H1 (cell line): ENCODE results near the gene SLC25A53. TPM values are rescaled to one million over a fixed set of nuclear protein-coding genes. Genes with fewer than 3 reads are reported as not detected.

Experiments
- CTCF ChIA-PET: fragments of 300-600 bp; sonication (Branson Sonifier 250); formaldehyde crosslinking; loops from one replicate; lab custom pipeline; 2021; ENCODE audit not compliant: partially characterized antibody; lab: Charles Lee
- POLR2A ChIA-PET: fragments of 300-600 bp; sonication (Branson Sonifier 250); formaldehyde crosslinking; loops from one replicate; lab custom pipeline; 2021; ENCODE audit warnings: inconsistent platforms; ENCODE audit not compliant: partially characterized antibody; lab: Charles Lee
- DNase-seq, 2 experiments: peaks; one replicate each; pipeline versions ENCODE4 v3.0.0 to v3.0.0-alpha.2; 2010 to 2022; ENCODE audit warnings: low spot score in 2 of 2, low read depth in 1 of 2, mixed read lengths in 1 of 2
- FAIRE-seq: peaks from 2 replicates; lab custom pipeline; 2011; peaks lifted over from hg19 to GRCh38; lab: Jason Lieb, UNC
- H2AFZ ChIP-seq: 2 replicates; pipeline ENCODE4 v1.8.1; 2012; ENCODE audit warnings: low read length, inconsistent platforms
- H2AK5ac ChIP-seq: 2 replicates; pipeline ENCODE4 v1.6.1; 2013; ENCODE audit warnings: low read depth, low read length
- H2BK120ac ChIP-seq: replicated peaks from 2 replicates; pipeline ENCODE3; 2013; ENCODE audit warnings: low read depth, low read length, inconsistent platforms
- H2BK12ac ChIP-seq: 2 replicates; pipeline ENCODE4 v1.6.1; 2013; ENCODE audit warnings: low read depth, low read length
- H2BK15ac ChIP-seq: 2 replicates; pipeline ENCODE4 v1.6.1; 2013; ENCODE audit warnings: low read length
- H2BK20ac ChIP-seq: 2 replicates; pipeline ENCODE4 v1.6.1; 2013; ENCODE audit warnings: low read length
- H2BK5ac ChIP-seq: 2 replicates; pipeline ENCODE4 v1.6.1; 2013; ENCODE audit warnings: low read depth, low read length
- H3K14ac ChIP-seq: 2 replicates; pipeline ENCODE4 v1.6.1; 2013; ENCODE audit warnings: inconsistent platforms; ENCODE audit not compliant: insufficient read length
- H3K18ac ChIP-seq: 2 replicates; pipeline ENCODE4 v1.6.1; 2013; ENCODE audit warnings: low read length; ENCODE audit errors: extremely low read depth
- H3K23ac ChIP-seq: 2 replicates; pipeline ENCODE4 v1.6.1; 2013; ENCODE audit warnings: inconsistent platforms; ENCODE audit not compliant: insufficient read length
- H3K23me2 ChIP-seq: 2 replicates; pipeline ENCODE4 v1.6.1; 2013; ENCODE audit warnings: low read depth, low read length
- H3K27ac ChIP-seq: 2 replicates; pipeline ENCODE4 v1.6.1; 2011; ENCODE audit warnings: low read depth, low read length, inconsistent platforms
- H3K27me3 ChIP-seq, 4 experiments: replicated peaks in 1 of 4; 1 replicate in 1 of 4; 2 replicates in 3 of 4; pipeline versions ENCODE4 v1.6.1 to v1.8.1; 2011 to 2013; ENCODE audit warnings: low read length in 3 of 4, mild to moderate bottlenecking in 3 of 4, inconsistent platforms in 2 of 4, mixed read lengths in 2 of 4, moderate library complexity in 1 of 4; ENCODE audit not compliant: control insufficient read depth in 3 of 4, insufficient read depth in 3 of 4; ENCODE audit errors: extremely low read depth in 1 of 4
- H3K36me3 ChIP-seq, 4 experiments: 2 replicates each; pipeline versions ENCODE4 v1.6.1 to v1.8.1; 2011 to 2013; ENCODE audit warnings: mild to moderate bottlenecking in 4 of 4, low read length in 3 of 4, moderate library complexity in 2 of 4, control low read depth in 1 of 4, inconsistent platforms in 1 of 4; ENCODE audit not compliant: insufficient read depth in 4 of 4, control insufficient read depth in 2 of 4
- H3K4ac ChIP-seq: replicated peaks from 2 replicates; pipeline ENCODE3; 2013; ENCODE audit warnings: low read length, low read depth, mixed read lengths, inconsistent platforms; ENCODE audit not compliant: insufficient read length
- H3K4me1 ChIP-seq, 4 experiments: replicated peaks in 1 of 4; 1 replicate in 1 of 4; 2 replicates in 3 of 4; pipeline versions ENCODE4 v1.6.1 to v1.8.1; 2011 to 2013; ENCODE audit warnings: low read length in 3 of 4, inconsistent platforms in 2 of 4, mixed read lengths in 1 of 4; ENCODE audit not compliant: insufficient read depth in 4 of 4, control insufficient read depth in 3 of 4
- H3K4me2 ChIP-seq, 2 experiments: 2 replicates each; pipeline versions ENCODE4 v1.6.1 to v1.8.1; 2011 to 2013; ENCODE audit warnings: low read depth in 2 of 2, low read length in 2 of 2, control low read depth in 1 of 2, inconsistent platforms in 1 of 2, mild to moderate bottlenecking in 1 of 2; ENCODE audit not compliant: insufficient read depth in 1 of 2
- H3K4me3 ChIP-seq, 4 experiments: fragments of 200-600, 300-600 bp in 1 of 4; sonication (generic), shearing (Covaris generic), sonication (Bioruptor Twin) in 1 of 4; 2 replicates each; pipeline versions ENCODE4 v1.5.1 to v1.8.1; 2011 to 2016; ENCODE audit warnings: low read length in 4 of 4, low read depth in 3 of 4, control low read depth in 2 of 4, inconsistent platforms in 2 of 4, mild to moderate bottlenecking in 2 of 4, mixed read lengths in 1 of 4, moderate library complexity in 1 of 4; ENCODE audit not compliant: insufficient read depth in 2 of 4; ENCODE audit errors: extremely low read depth in 1 of 4
- H3K56ac ChIP-seq: replicated peaks from 2 replicates; pipeline ENCODE3; 2013; ENCODE audit warnings: low read depth, mild to moderate bottlenecking, mixed read lengths, low read length, inconsistent platforms; ENCODE audit not compliant: insufficient read length
- H3K79me1 ChIP-seq: 2 replicates; pipeline ENCODE4 v1.6.1; 2013; ENCODE audit warnings: low read depth, low read length, control low read depth
- H3K79me2 ChIP-seq, 2 experiments: 2 replicates each; pipeline versions ENCODE4 v1.6.1 to v1.8.1; 2012 to 2013; ENCODE audit warnings: low read length in 2 of 2, mild to moderate bottlenecking in 2 of 2, inconsistent platforms in 1 of 2; ENCODE audit not compliant: insufficient read depth in 2 of 2, control insufficient read depth in 1 of 2
- H3K9ac ChIP-seq, 4 experiments: replicated peaks in 1 of 4; 1 replicate in 1 of 4; 2 replicates in 3 of 4; pipeline versions ENCODE4 v1.6.1 to v1.8.1; 2011 to 2013; ENCODE audit warnings: low read depth in 3 of 4, low read length in 3 of 4, control low read depth in 2 of 4, mild to moderate bottlenecking in 2 of 4, moderate library complexity in 2 of 4, inconsistent platforms in 1 of 4; ENCODE audit errors: extremely low read depth in 1 of 4
- H3K9me3 ChIP-seq, 2 experiments: 2 replicates each; pipeline versions ENCODE4 v1.6.1 to v1.8.1; 2012 to 2013; ENCODE audit warnings: mild to moderate bottlenecking in 2 of 2, moderate library complexity in 2 of 2, control low read depth in 1 of 2, inconsistent platforms in 1 of 2, low read depth in 1 of 2, low read length in 1 of 2, mixed read lengths in 1 of 2; ENCODE audit not compliant: insufficient read depth in 2 of 2
- H4K20me1 ChIP-seq, 2 experiments: replicated peaks in 1 of 2; 2 replicates each; pipeline versions ENCODE3 to v1.8.1; 2011 to 2013; ENCODE audit warnings: inconsistent platforms in 2 of 2, low read length in 2 of 2, mild to moderate bottlenecking in 1 of 2; ENCODE audit not compliant: insufficient read depth in 2 of 2, control insufficient read depth in 1 of 2
- H4K5ac ChIP-seq: 2 replicates; pipeline ENCODE4 v1.6.1; 2013; ENCODE audit warnings: low read length, low read depth, mixed read lengths, inconsistent platforms; ENCODE audit not compliant: insufficient read length
- H4K8ac ChIP-seq: 2 replicates; pipeline ENCODE4 v1.8.0; 2013; ENCODE audit warnings: mild to moderate bottlenecking, moderate library complexity, low read length, inconsistent platforms; ENCODE audit not compliant: insufficient read depth; ENCODE audit errors: extremely low read depth
- H4K91ac ChIP-seq: replicated peaks from 2 replicates; pipeline ENCODE3; 2013; ENCODE audit warnings: low read length, mixed read lengths, inconsistent platforms; ENCODE audit not compliant: insufficient read length
- BACH1 ChIP-seq: IDR thresholded peaks from 2 replicates; pipeline ENCODE4 v1.6.1; 2012; ENCODE audit warnings: low read length, improper control_type of control experiment
- BRCA1 ChIP-seq: IDR thresholded peaks from 2 replicates; pipeline ENCODE4 v1.6.1; 2012; ENCODE audit warnings: low read depth, low read length, improper control_type of control experiment
- CHD2 ChIP-seq: IDR thresholded peaks from 2 replicates; pipeline ENCODE4 v1.6.1; 2012; ENCODE audit warnings: low read length, improper control_type of control experiment
- E2F6 ChIP-seq: IDR thresholded peaks from 2 replicates; pipeline ENCODE4 v1.6.1; 2012; ENCODE audit warnings: inconsistent platforms
- HDAC2 ChIP-seq, 2 experiments: fragments of 300-600 bp in 1 of 2; sonication (generic) in 1 of 2; IDR thresholded peaks; 2 replicates each; pipeline ENCODE4 v1.6.1; 2011 to 2012; ENCODE audit warnings: low read depth in 2 of 2, low read length in 2 of 2, mild to moderate bottlenecking in 2 of 2, moderate library complexity in 2 of 2, borderline replicate concordance in 1 of 2, inconsistent platforms in 1 of 2
- KDM1A ChIP-seq: fragments of 200-600, 300-600 bp; sonication (generic); IDR thresholded peaks from 2 replicates; pipeline ENCODE4 v1.7.1; 2016; ENCODE audit warnings: mild to moderate bottlenecking, low read length, borderline replicate concordance
- MAFK ChIP-seq: IDR thresholded peaks from 2 replicates; pipeline ENCODE4 v1.6.1; 2012; ENCODE audit warnings: low read depth, mild to moderate bottlenecking, improper control_type of control experiment, low read length
- MAX ChIP-seq: IDR thresholded peaks from 2 replicates; pipeline ENCODE4 v1.6.1; 2012; ENCODE audit warnings: inconsistent platforms
- RNF2 ChIP-seq: fragments of 200-900, 300-1000 bp; sonication (generic); IDR thresholded peaks from 2 replicates; pipeline ENCODE4 v1.7.1; 2016; ENCODE audit warnings: borderline replicate concordance, low read depth, mild to moderate bottlenecking, antibody characterized with exemption, low read length; ENCODE audit not compliant: poor library complexity, severe bottlenecking; ENCODE audit errors: missing control alignments
- SAP30 ChIP-seq: fragments of 300-600 bp; sonication (generic); IDR thresholded peaks from 2 replicates; pipeline ENCODE4 v1.7.1; 2012; ENCODE audit warnings: low read length, moderate library complexity, mild to moderate bottlenecking, inconsistent platforms; ENCODE audit not compliant: insufficient read depth, insufficient replicate concordance
- SIRT6 ChIP-seq: IDR thresholded peaks from one replicate; pipeline ENCODE4 v1.7.1; 2012; ENCODE audit warnings: low read length, inconsistent platforms
- ZNF274 ChIP-seq: IDR thresholded peaks from 2 replicates; pipeline ENCODE4 v1.7.0; 2012; ENCODE audit warnings: low read length, borderline replicate concordance; ENCODE audit errors: extremely low read depth
- WGBS, 2 experiments: shearing (Covaris generic) in 1 of 2; methylation state at CpG; one replicate each; pipeline versions ENCODE4 v1.1.6 to v1.1.7; 2013 to 2015; ENCODE audit warnings: low lambda C conversion rate in 2 of 2, mixed read lengths in 2 of 2, inconsistent platforms in 1 of 2, low coverage in 1 of 2, missing lambda C conversion rate in 1 of 2; ENCODE audit not compliant: insufficient replicate concordance in 2 of 2, insufficient coverage in 1 of 2, insufficient read length in 1 of 2; ENCODE audit errors: extremely low coverage in 1 of 2, missing lambda C conversion rate in 1 of 2; 5-methylcytosine and 5-hydroxymethylcytosine counted together
- polyA plus RNA-seq, 7 experiments: library from polyadenylated mRNA; depleted of rRNA in 3 of 7; stranded (reverse) in 5 of 7; unstranded in 2 of 7; fragments of >200 nt in 5 of 7; fragments of 200-250 nt in 2 of 7; gene quantifications; 1 replicate in 5 of 7; 2 replicates in 1 of 7; 4 replicates in 1 of 7; pipeline versions ENCODE4 v1.2.1 to v1.2.3, GENCODE V29; 2011 to 2013; ENCODE audit warnings: missing spikeins in 2 of 7, mixed read lengths in 2 of 7
- total RNA-seq: library from RNA; stranded (reverse); fragmentation: NEBNext Ultra II Directional; extraction: Animal tissue kit (Norgen Biotek cat#: 25700); gene quantifications from 2 replicates; pipeline ENCODE4 v1.2.1, GENCODE V29; 2021

SLC25A53 gene
- total and polyA plus RNA-seq, 2 of the 8 experiments (the other 6 are each of a cell fraction or from before 2014, with no cell fraction given) = 2.4 to 4.2 TPM

GRCh38 chrX:104130808-104131207, 26.0 kb downstream of the SLC25A53 start:
- Histone ChIP-seq H3K23me2 (no peaks in the 10 kb centered on the region), H3K56ac (no peak overlapping the region), H2BK15ac (no peak overlapping the region), H3K4me2 (no peak overlapping the region), H3K9ac (no peak overlapping the region), H3K4me3 (no peak overlapping the region), H4K91ac (no peak overlapping the region), H3K14ac (no peak overlapping the region), H3K9me3 (no peaks in the 10 kb centered on the region), H4K8ac (no peak overlapping the region), H2BK20ac (no peak overlapping the region), H3K23ac (no peak overlapping the region), H2BK12ac (no peak overlapping the region), H4K20me1 (no peaks in the 10 kb centered on the region), H2AK5ac (no peak overlapping the region), H3K79me2 (no peaks in the 10 kb centered on the region), H2BK120ac (no peak overlapping the region), H3K4ac (no peak overlapping the region), H3K4me1 (no peaks in the 10 kb centered on the region), H3K18ac (no peak overlapping the region), H3K27me3 (no peaks in the 10 kb centered on the region), H4K5ac (no peak overlapping the region), H3K79me1 (no peaks in the 10 kb centered on the region), H2BK5ac (no peak overlapping the region), H2AFZ (no peak overlapping the region), H3K27ac (no peak overlapping the region), H3K36me3 (no peaks in the 10 kb centered on the region)
- ChIA-PET POLR2A (no interaction called here), CTCF (interaction anchor here (1.1 to 1.5 kb wide), 2 partner anchors 30 to 213 kb away, joined by 3 read pairs; no protein-coding TSS in a partner anchor)
- FAIRE-seq = no peak
- DNase-seq = no peak
- 87% methylated on average over 6 of the region's 6 CpGs; no CpG with 5 or more reads in 1 of the 2 experiments for whole genome bisulfite sequencing, 2 experiments
- TF ChIP-seq ZNF274 = no peak
- TF ChIP-seq BRCA1 = no peak
- TF ChIP-seq SAP30 = no peak
- no peak for TF ChIP-seq RNF2
- no peak for TF ChIP-seq E2F6
- no peak for TF ChIP-seq MAFK
- no peak for TF ChIP-seq CHD2
- TF ChIP-seq KDM1A = no peak
- TF ChIP-seq MAX = no peak
- no peak for TF ChIP-seq SIRT6
- no peak for TF ChIP-seq BACH1
- TF ChIP-seq HDAC2 (IDR thresholded peaks at IDR 0.05; ENCODE audit: borderline replicate concordance in 1 of 2, low read depth in 2 of 2, low read length in 2 of 2) = no peak
